HCT116 (cell line): ENCODE results near the gene ANXA6. TPM values are rescaled to one million over a fixed set of nuclear protein-coding genes. Genes with fewer than 3 reads are reported as not detected.

ENCODE experiments used
- ATAC-seq: fragments of 200-7000 bp; cut with Tn5 transposase; 2 replicates; pipeline ENCODE4 v1.9.1; 2020; ENCODE audit warnings: mild to moderate bottlenecking, moderate library complexity
- Bru-seq: library from RNA; stranded (reverse); fragments of 400-500 nt; gene quantifications from one replicate; lab custom pipeline; 2021; lab: Mats Ljungman, UMichigan
- BruChase-seq, 2 experiments: library from RNA; stranded (reverse); fragments of 400-500 nt; gene quantifications; one replicate each; lab custom pipeline; 2021; lab: Mats Ljungman, UMichigan
- BruUV-seq: library from RNA; stranded (reverse); fragments of 400-500 nt; replicated peaks from 2 replicates; lab custom pipeline; 2021; lab: Mats Ljungman, UMichigan
- CTCF ChIA-PET: fragments of 300-600 bp; sonication (Branson Sonifier 250); formaldehyde crosslinking; loops from one replicate; lab custom pipeline; 2021; ENCODE audit warnings: antibody characterized with exemption; lab: Charles Lee
- POLR2A ChIA-PET: fragments of 300-600, 350-600 bp; sonication (Branson Sonifier 250); formaldehyde crosslinking; loops from one replicate; lab custom pipeline; 2021; ENCODE audit warnings: antibody characterized with exemption; lab: Charles Lee
- RAD21 ChIA-PET, 2 experiments: fragments of 300-600 bp; sonication (Branson Sonifier 250); formaldehyde crosslinking; loops; one replicate each; lab custom pipeline; 2023; ENCODE audit warnings: low total read pairs in 2 of 2; ENCODE audit not compliant: uncharacterized antibody in 2 of 2, unreplicated experiment in 2 of 2, low non-redundant PET in 1 of 2; lab: Charles Lee
- DNase-seq: peaks from one replicate; pipeline ENCODE4 v3.0.0-alpha.2; 2010; ENCODE audit warnings: low read depth, low spot score
- H2AFZ ChIP-seq: fragments of 200-600 bp; shearing (Covaris generic), sonication (generic); 2 replicates; pipeline ENCODE4 v1.6.1; 2017; ENCODE audit warnings: low read depth, mixed run types, mixed read lengths, antibody characterized with exemption, low read length; ENCODE audit not compliant: poor library complexity, severe bottlenecking
- H3K27ac ChIP-seq: 2 replicates; pipeline ENCODE4 v1.5.1; 2012; ENCODE audit warnings: low read depth, low read length
- H3K27me3 ChIP-seq: fragments of 200-600 bp; sonication (generic); 2 replicates; pipeline ENCODE4 v1.6.1; 2016; ENCODE audit warnings: mixed run types, low read length, mixed read lengths; ENCODE audit not compliant: insufficient read depth
- H3K36me3 ChIP-seq, 2 experiments: fragments of 200-500 bp in 1 of 2; fragments of 200-600 bp in 1 of 2; sonication (Bioruptor generic) in 1 of 2; sonication (generic) in 1 of 2; 2 replicates each; pipeline versions ENCODE4 v1.5.1 to v1.6.1; 2014 to 2016; ENCODE audit warnings: low read length in 2 of 2, inconsistent platforms in 1 of 2, mixed read lengths in 1 of 2, mixed run types in 1 of 2; ENCODE audit not compliant: insufficient read depth in 2 of 2, control insufficient read depth in 1 of 2
- H3K4me1 ChIP-seq, 2 experiments: fragments of 200-600 bp in 1 of 2; sonication (generic) in 1 of 2; 2 replicates each; pipeline versions ENCODE4 v1.5.1 to v1.6.1; 2012 to 2017; ENCODE audit warnings: low read length in 2 of 2, inconsistent platforms in 1 of 2, mild to moderate bottlenecking in 1 of 2, mixed read lengths in 1 of 2, mixed run types in 1 of 2, moderate library complexity in 1 of 2; ENCODE audit not compliant: insufficient read depth in 2 of 2, control insufficient read depth in 1 of 2
- H3K4me2 ChIP-seq: fragments of 200-600 bp; sonication (generic); 2 replicates; pipeline ENCODE4 v1.6.1; 2017; ENCODE audit warnings: mixed run types, low read length, mixed read lengths
- H3K4me3 ChIP-seq, 2 experiments: fragments of 200-600 bp in 1 of 2; sonication (generic) in 1 of 2; replicated peaks in 1 of 2; 2 replicates each; pipeline ENCODE4 v1.5.1; 2011 to 2016; ENCODE audit warnings: low read length in 2 of 2, control low read depth in 1 of 2, low read depth in 1 of 2, mild to moderate bottlenecking in 1 of 2, mixed read lengths in 1 of 2, mixed run types in 1 of 2
- H3K79me2 ChIP-seq: fragments of 200-600 bp; sonication (generic); 2 replicates; pipeline ENCODE4 v1.6.1; 2017; ENCODE audit warnings: mild to moderate bottlenecking, mixed run types, low read length, moderate library complexity, mixed read lengths; ENCODE audit not compliant: insufficient read depth
- H3K9ac ChIP-seq: fragments of 200-600 bp; sonication (generic); 2 replicates; pipeline ENCODE4 v1.6.1; 2016; ENCODE audit warnings: low read length, mixed read lengths
- H3K9me2 ChIP-seq: fragments of 200-600 bp; sonication (generic), shearing (Covaris generic); 2 replicates; pipeline ENCODE4 v1.6.1; 2017; ENCODE audit warnings: mixed run types, mild to moderate bottlenecking, moderate library complexity; ENCODE audit not compliant: insufficient read depth
- H3K9me3 ChIP-seq, 2 experiments: fragments of 200-500 bp in 1 of 2; fragments of 200-600 bp in 1 of 2; sonication (Bioruptor generic) in 1 of 2; sonication (generic) in 1 of 2; 2 replicates each; pipeline ENCODE4 v1.6.1; 2014 to 2017; ENCODE audit warnings: low read length in 2 of 2, mixed read lengths in 2 of 2, inconsistent platforms in 1 of 2, low read depth in 1 of 2, mild to moderate bottlenecking in 1 of 2, mixed run types in 1 of 2, moderate library complexity in 1 of 2; ENCODE audit not compliant: control insufficient read depth in 1 of 2, insufficient read depth in 1 of 2
- H4K20me1 ChIP-seq: fragments of 200-600 bp; sonication (generic), shearing (Covaris generic); 2 replicates; pipeline ENCODE4 v1.6.1; 2017; ENCODE audit warnings: mixed run types, mild to moderate bottlenecking, moderate library complexity; ENCODE audit not compliant: insufficient read depth
- CBX3 ChIP-seq: IDR thresholded peaks from 2 replicates; pipeline ENCODE4 v1.6.1; 2012; ENCODE audit warnings: low read depth
- FOSL1 ChIP-seq: IDR thresholded peaks from 2 replicates; pipeline ENCODE4 v1.6.1; 2012; ENCODE audit warnings: low read depth
- POLR2A ChIP-seq: IDR thresholded peaks from 2 replicates; pipeline ENCODE4 v1.7.0; 2011; ENCODE audit warnings: borderline replicate concordance; ENCODE audit not compliant: insufficient read depth, insufficient read length; ENCODE audit errors: extremely low read depth
- POLR2AphosphoS5 ChIP-seq: IDR thresholded peaks from 2 replicates; pipeline ENCODE4 v1.6.1; 2011; ENCODE audit warnings: mild to moderate bottlenecking, low read depth, low read length, moderate library complexity
- REST ChIP-seq: IDR thresholded peaks from 2 replicates; pipeline ENCODE4 v1.6.1; 2012; ENCODE audit warnings: low read depth
- SIN3A ChIP-seq: IDR thresholded peaks from 2 replicates; pipeline ENCODE4 v1.6.1; 2012; ENCODE audit warnings: low read depth
- SP1 ChIP-seq: IDR thresholded peaks from 2 replicates; pipeline ENCODE4 v1.6.1; 2012; ENCODE audit warnings: low read depth
- SRF ChIP-seq: IDR thresholded peaks from 2 replicates; pipeline ENCODE4 v1.6.1; 2012; ENCODE audit warnings: low read depth
- ZFX ChIP-seq: fragments of 450-650 bp; IDR thresholded peaks from 2 replicates; pipeline ENCODE4 v1.6.1; 2017
- ZNF274 ChIP-seq: fragments of 200-500 bp; sonication (Bioruptor generic); IDR thresholded peaks from 2 replicates; pipeline ENCODE4 v1.6.1; 2014; ENCODE audit warnings: mild to moderate bottlenecking, low read depth, low read length, inconsistent platforms
- intact Hi-C: fragments of 100-400 bp; cut with micrococcal nuclease; formaldehyde crosslinking; loops from 2 replicates; pipeline ENCODE4 v1.10.0; 2022
- long read RNA-seq: library from polyadenylated mRNA; unstranded; transcript quantifications from one replicate; pipeline ENCODE4 v2.0.0, GENCODE V29; 2021; ENCODE audit not compliant: unreplicated experiment
- polyA plus RNA-seq: library from polyadenylated mRNA; unstranded; fragments of >200 nt; gene quantifications from 2 replicates; pipeline ENCODE4 v1.2.1, GENCODE V29; 2012; ENCODE audit warnings: missing spikeins
- total RNA-seq: library from RNA; stranded (reverse); gene quantifications from one replicate; pipeline ENCODE4 v1.2.1, GENCODE V29; 2021; ENCODE audit not compliant: unreplicated experiment
- TF ChIP-seq, protein P1 (sequence below): IDR thresholded peaks from 2 replicates; pipeline ENCODE4 v1.6.1; 2012
- TF ChIP-seq, protein P2 (sequence below): IDR thresholded peaks from 2 replicates; pipeline ENCODE4 v1.6.1; 2012
- TF ChIP-seq, protein P3 (sequence below), 3 experiments: fragments of 200-600 bp in 1 of 3; sonication (generic) in 1 of 3; IDR thresholded peaks in 2 of 3; conservative IDR thresholded peaks in 1 of 3; 2 replicates each; pipeline ENCODE4 v1.5.1; 2012 to 2017; ENCODE audit warnings: low read depth in 2 of 3, low read length in 2 of 3, antibody characterized with exemption in 1 of 3, borderline replicate concordance in 1 of 3, control low read depth in 1 of 3, mild to moderate bottlenecking in 1 of 3, mixed read lengths in 1 of 3, mixed run types in 1 of 3, moderate library complexity in 1 of 3; ENCODE audit not compliant: insufficient read depth in 1 of 3

ANXA6 gene
- total RNA-seq: 71.9 TPM
- polyA plus RNA-seq: 69.4 and 76.3 TPM in 2 replicates
- Bru-seq, nascent RNA: percentile 54 among the genes with signal in this experiment
- BruChase-seq, experiment 1, labeled RNA remaining after a 6-hour chase: percentile 53 among the genes with signal in this experiment
- percentile 57 among the genes with signal in this experiment for BruChase-seq, experiment 2, labeled RNA remaining after a 2-hour chase
- long read RNA-seq, transcript ANXA6-201 (26 exons, 2,593 nt): major isoform, 35 of 143 reads
- long read RNA-seq, partial matches to known transcripts: 8 of 143 reads
- long read RNA-seq, other reads (novel, unspliced or antisense): 100 of 143 reads

GRCh38 chr5:151157426-151158286, at the start of gene ANXA6:
ANXA6 (minus strand) TSS chr5:151157779; CDS start chr5:151147901, 9,878 bp downstream.
- peaks cover 19 to 36% of the 10 kb centered on the region in 2 experiments for H3K4me1 ChIP-seq
- H4K20me1 ChIP-seq: no peaks in the 10 kb centered on the region
- H3K9me2 ChIP-seq: no peaks in the 10 kb centered on the region
- no peaks in the 10 kb centered on the region for H3K36me3 ChIP-seq
- ATAC-seq (peak; percentile 96), DNase-seq (peak; percentile 45)
- peak within 1 kb of the TSS; percentile 45 for H3K27ac ChIP-seq
- H3K79me2 ChIP-seq: peaks cover 11% of the 10 kb centered on the region; the same call in 1 of the 2 replicates
- H3K9me3 ChIP-seq: no peaks in the 10 kb centered on the region
- H2AFZ ChIP-seq: peak within 1 kb of the TSS; percentile 82
- H3K4me2 ChIP-seq: peak within 1 kb of the TSS; percentile 92
- no peak for TF ChIP-seq ZFX
- TF ChIP-seq SRF: no peak
- no peak for TF ChIP-seq ZNF274
- TF ChIP-seq SIN3A: peak; percentile 57; the same call in 1 of the 2 replicates
- 0 out of 2 replicates have a peak, but pooled peaks have one; percentile 10 for TF ChIP-seq CBX3
- peak; percentile 71 for TF ChIP-seq POLR2A
- TF ChIP-seq FOSL1: no peak
- TF ChIP-seq, protein P1, sequence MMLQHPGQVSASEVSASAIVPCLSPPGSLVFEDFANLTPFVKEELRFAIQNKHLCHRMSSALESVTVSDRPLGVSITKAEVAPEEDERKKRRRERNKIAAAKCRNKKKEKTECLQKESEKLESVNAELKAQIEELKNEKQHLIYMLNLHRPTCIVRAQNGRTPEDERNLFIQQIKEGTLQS: no peak
- TF ChIP-seq, protein P2, sequence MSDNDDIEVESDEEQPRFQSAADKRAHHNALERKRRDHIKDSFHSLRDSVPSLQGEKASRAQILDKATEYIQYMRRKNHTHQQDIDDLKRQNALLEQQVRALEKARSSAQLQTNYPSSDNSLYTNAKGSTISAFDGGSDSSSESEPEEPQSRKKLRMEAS: peak; percentile 93
- no peak for TF ChIP-seq REST
- peak; percentile 51; the same call in 1 of the 2 replicates for TF ChIP-seq SP1
- TF ChIP-seq, protein P3, sequence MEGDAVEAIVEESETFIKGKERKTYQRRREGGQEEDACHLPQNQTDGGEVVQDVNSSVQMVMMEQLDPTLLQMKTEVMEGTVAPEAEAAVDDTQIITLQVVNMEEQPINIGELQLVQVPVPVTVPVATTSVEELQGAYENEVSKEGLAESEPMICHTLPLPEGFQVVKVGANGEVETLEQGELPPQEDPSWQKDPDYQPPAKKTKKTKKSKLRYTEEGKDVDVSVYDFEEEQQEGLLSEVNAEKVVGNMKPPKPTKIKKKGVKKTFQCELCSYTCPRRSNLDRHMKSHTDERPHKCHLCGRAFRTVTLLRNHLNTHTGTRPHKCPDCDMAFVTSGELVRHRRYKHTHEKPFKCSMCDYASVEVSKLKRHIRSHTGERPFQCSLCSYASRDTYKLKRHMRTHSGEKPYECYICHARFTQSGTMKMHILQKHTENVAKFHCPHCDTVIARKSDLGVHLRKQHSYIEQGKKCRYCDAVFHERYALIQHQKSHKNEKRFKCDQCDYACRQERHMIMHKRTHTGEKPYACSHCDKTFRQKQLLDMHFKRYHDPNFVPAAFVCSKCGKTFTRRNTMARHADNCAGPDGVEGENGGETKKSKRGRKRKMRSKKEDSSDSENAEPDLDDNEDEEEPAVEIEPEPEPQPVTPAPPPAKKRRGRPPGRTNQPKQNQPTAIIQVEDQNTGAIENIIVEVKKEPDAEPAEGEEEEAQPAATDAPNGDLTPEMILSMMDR (IDR thresholded peaks at IDR 0.05 in 2 of 3, conservative IDR thresholded peaks at IDR 0.05 in 1 of 3; ENCODE audit: borderline replicate concordance in 1 of 3, insufficient read depth in 1 of 3, low read depth in 2 of 3, low read length in 2 of 3): no peak
- TF ChIP-seq POLR2AphosphoS5: peak; percentile 60
- H3K27me3 ChIP-seq: no peaks in the 10 kb centered on the region
- POLR2A ChIA-PET: interaction anchor here (1.4 kb wide), 1 partner anchor 25 kb away, joined by 4 read pairs; no protein-coding TSS in a partner anchor
- CTCF ChIA-PET: interaction anchor here (0.8 to 2.2 kb wide), 6 partner anchors 10 to 109 kb away, joined by 3 to 11 read pairs (median 4); no protein-coding TSS in a partner anchor
- peak within 1 kb of the TSS; percentile 78 for H3K9ac ChIP-seq
- RAD21 ChIA-PET: interaction anchor here (0.8 to 1.0 kb wide), 2 partner anchors 31 kb away, joined by 3 to 6 read pairs; no protein-coding TSS in a partner anchor
- intact Hi-C loops: loop anchor here (1.0 to 2.0 kb wide), 2 partner anchors 106 to 155 kb away; no protein-coding TSS in a partner anchor
- BruUV-seq: no TSS peak
- H3K4me3 ChIP-seq: peak within 1 kb of the TSS; percentile 71 to 74
